ENCODE measurements around the gene ARSB.

The ARSB gene

GRCh38 chr5:78799266-78800017 is 185.7 kb downstream of the ARSB start:
- DNase-seq, result no peak

GRCh38 chr5:78798673-78799029 is 186.5 kb downstream of the ARSB start:
- no peak for DNase-seq

- DNase-seq, result no peak
Observed at GRCh38 chr5:78797936-78798672, 187.0 kb downstream of the ARSB start.

GRCh38 chr5:78795757-78796156 is 189.4 kb downstream of the ARSB start:
- DNase-seq, result no peak

- DNase-seq, result no peak
Observed at GRCh38 chr5:78794693-78795215, 190.4 kb downstream of the ARSB start.

- no peak for DNase-seq
Observed at GRCh38 chr5:78793907-78794662, 191.0 kb downstream of the ARSB start.

GRCh38 chr5:78792345-78793055 is 192.6 kb downstream of the ARSB start:
- DNase-seq, result no peak

- DNase-seq, result no peak
Observed at GRCh38 chr5:78791501-78792100, 193.5 kb downstream of the ARSB start.

GRCh38 chr5:78787783-78788182 is 197.3 kb downstream of the ARSB start:
- DNase-seq, result no peak

GRCh38 chr5:78785454-78785853 is 199.7 kb downstream of the ARSB start:
- DNase-seq, result no peak

- no peak for DNase-seq
Observed at GRCh38 chr5:78783434-78784130, 201.5 kb downstream of the ARSB start.

GRCh38 chr5:78782728-78783127 is 202.4 kb downstream of the ARSB start:
- DNase-seq, result no peak

- DNase-seq, result no peak
Observed at GRCh38 chr5:78781611-78782286, 203.4 kb downstream of the ARSB start.

- DNase-seq, result no peak
Observed at GRCh38 chr5:78779771-78780616, 205.1 kb downstream of the ARSB start.

- no peak for DNase-seq
Observed at GRCh38 chr5:78779262-78779661, 205.8 kb downstream of the ARSB start.

- DNase-seq, result no peak
Observed at GRCh38 chr5:78778538-78778937, 206.6 kb downstream of the ARSB start.

- DNase-seq, result no peak
Observed at GRCh38 chr5:78777901-78778300, 207.2 kb downstream of the ARSB start.

GRCh38 chr5:78776637-78777036 is 208.5 kb downstream of the ARSB start:
- no peak for DNase-seq

GRCh38 chr5:78773655-78774054 is 211.5 kb downstream of the ARSB start:
- no peak for DNase-seq

All from stimulated activated CD4-positive, alpha-beta T cell treated with anti-CD3 and anti-CD28 coated beads, Interleukin-2, amount 100 ng/mL, for 24 hours (primary cell).